Panc1 (cell line): ENCODE results near the gene FBXL15. TPM values are rescaled to one million over a fixed set of nuclear protein-coding genes. Genes with fewer than 3 reads are reported as not detected.

Experiments
- ATAC-seq: fragments of 200-7000 bp; cut with Tn5 transposase; 2 replicates; pipeline ENCODE4 v1.9.1; 2020; ENCODE audit warnings: mild to moderate bottlenecking, moderate library complexity
- BruUV-seq: library from RNA; stranded (reverse); fragments of 400-500 nt; replicated peaks from 2 replicates; lab custom pipeline; 2021; lab: Mats Ljungman, UMichigan
- CTCF ChIA-PET: fragments of 300-600 bp; sonication (Branson Sonifier 250); formaldehyde crosslinking; loops from one replicate; lab custom pipeline; 2022; ENCODE audit warnings: antibody characterized with exemption; lab: Charles Lee
- POLR2A ChIA-PET: fragments of 300-600 bp; sonication (Branson Sonifier 250); formaldehyde crosslinking; loops from one replicate; lab custom pipeline; 2022; ENCODE audit warnings: antibody characterized with exemption; lab: Charles Lee
- DNase-seq: peaks from one replicate; pipeline ENCODE4 v3.0.0-alpha.2; 2010; ENCODE audit warnings: low read depth, low spot score
- H3K27ac ChIP-seq: 2 replicates; pipeline ENCODE4 v1.5.1; 2011; ENCODE audit warnings: mild to moderate bottlenecking, low read length, inconsistent platforms
- H3K27me3 ChIP-seq: fragments of 200-500 bp; sonication (Bioruptor generic); 2 replicates; pipeline ENCODE4 v1.6.0; 2014; ENCODE audit warnings: low read length, inconsistent platforms; ENCODE audit not compliant: control insufficient read depth, insufficient read depth
- H3K36me3 ChIP-seq: fragments of 200-500 bp; sonication (Bioruptor generic); 2 replicates; pipeline ENCODE4 v1.5.1; 2014; ENCODE audit warnings: inconsistent platforms, mild to moderate bottlenecking, low read length, moderate library complexity; ENCODE audit not compliant: control insufficient read depth, insufficient read depth
- H3K4me1 ChIP-seq: 2 replicates; pipeline ENCODE4 v1.5.1; 2011; ENCODE audit warnings: inconsistent platforms, mild to moderate bottlenecking, low read length, moderate library complexity; ENCODE audit not compliant: control insufficient read depth, insufficient read depth
- H3K4me3 ChIP-seq, 2 experiments: 2 replicates each; pipeline ENCODE4 v1.5.1; 2011 to 2012; ENCODE audit warnings: low read depth in 2 of 2, low read length in 2 of 2, mild to moderate bottlenecking in 2 of 2, inconsistent platforms in 1 of 2, moderate library complexity in 1 of 2
- H3K9me3 ChIP-seq: fragments of 200-500 bp; sonication (Bioruptor generic); 2 replicates; pipeline ENCODE4 v1.5.1; 2014; ENCODE audit warnings: low read depth, mild to moderate bottlenecking, inconsistent platforms, low read length, moderate library complexity; ENCODE audit not compliant: control insufficient read depth, insufficient read depth
- POLR2AphosphoS5 ChIP-seq: IDR thresholded peaks from 2 replicates; pipeline ENCODE4 v1.6.1; 2012; ENCODE audit warnings: mild to moderate bottlenecking, low read depth, low read length, moderate library complexity
- SIN3A ChIP-seq: IDR thresholded peaks from 2 replicates; pipeline ENCODE4 v1.6.1; 2012; ENCODE audit warnings: low read depth, mild to moderate bottlenecking, low read length, moderate library complexity, borderline replicate concordance; ENCODE audit not compliant: insufficient read depth
- TCF7L2 ChIP-seq: IDR thresholded peaks from 2 replicates; pipeline ENCODE4 v1.6.1; 2011; ENCODE audit warnings: mild to moderate bottlenecking, low read depth, low read length, inconsistent platforms
- in situ Hi-C: cut with HindIII; loops from 2 replicates; pipeline ENCODE4 v1.10.0; 2016; ENCODE audit warnings: low sequenced_read_pairs, low pct_unique_long_range_greater_than_20kb
- intact Hi-C: fragments of 100-400 bp; cut with micrococcal nuclease; formaldehyde crosslinking; loops from one replicate; pipeline ENCODE4 v1.10.0; 2022; ENCODE audit not compliant: unreplicated experiment
- total RNA-seq: library from RNA; stranded (reverse); gene quantifications from one replicate; pipeline ENCODE4 v1.2.1, GENCODE V29; 2021; ENCODE audit not compliant: unreplicated experiment
- TF ChIP-seq, protein P1 (sequence below): fragments of 450-650 bp; IDR thresholded peaks from 2 replicates; pipeline ENCODE4 v1.5.1; 2017; ENCODE audit warnings: mild to moderate bottlenecking
- TF ChIP-seq, protein P2 (sequence below), 2 experiments: IDR thresholded peaks; 2 replicates each; pipeline ENCODE4 v1.6.1; 2011 to 2012; ENCODE audit warnings: low read depth in 2 of 2, control low read depth in 1 of 2, low read length in 1 of 2, mild to moderate bottlenecking in 1 of 2, moderate library complexity in 1 of 2; ENCODE audit not compliant: insufficient read depth in 1 of 2

Gene FBXL15
- total RNA-seq, 1 experiment from 2014 or later: 7.9 TPM

DNA sequence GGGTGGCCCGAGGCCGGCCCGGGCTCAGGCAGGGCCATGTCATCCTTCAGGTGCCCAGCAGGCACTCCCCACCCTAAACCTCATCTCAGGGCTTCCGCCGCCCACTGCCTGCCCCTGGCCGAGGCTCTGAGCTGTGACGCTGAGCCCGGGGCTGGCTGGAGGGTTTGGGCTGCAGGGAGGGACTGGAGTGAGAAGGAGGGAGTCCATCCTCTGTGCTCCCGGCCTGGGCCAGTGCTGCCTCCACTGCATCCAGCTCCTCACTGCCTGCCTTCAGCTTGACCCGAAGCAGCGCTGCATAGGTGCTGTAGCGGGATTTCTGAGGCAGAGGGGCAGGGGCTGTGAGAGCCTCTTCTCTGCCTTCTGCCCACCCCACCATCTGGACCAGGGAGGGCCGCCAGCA is 17.5 kb upstream of the FBXL15 start:
- H3K9me3 ChIP-seq: no peaks in the 10 kb centered on the region
- ChIA-PET CTCF (interaction anchor here (0.5 to 1.5 kb wide), 9 partner anchors 9 to 181 kb away, joined by 3 to 14 read pairs (median 4); no protein-coding TSS in a partner anchor), POLR2A (interaction anchor here (0.6 kb wide), 1 partner anchor 50 kb away, joined by 3 read pairs; no protein-coding TSS in a partner anchor)
- no peak overlapping the region for H3K4me3 ChIP-seq
- no peaks in the 10 kb centered on the region for H3K27me3 ChIP-seq
- intact Hi-C loops (loop anchor here (5.0 kb wide), 1 partner anchor 176 kb away; the partner anchor contains the start of gene ELOVL3), in situ Hi-C loops (no loop called here)
- H3K27ac ChIP-seq: no peak overlapping the region
- H3K4me1 ChIP-seq: peaks cover 33% of the 10 kb centered on the region
- TF ChIP-seq TCF7L2 (no peak), POLR2AphosphoS5 (no peak), SIN3A (no peak)
- TF ChIP-seq, protein P1, sequence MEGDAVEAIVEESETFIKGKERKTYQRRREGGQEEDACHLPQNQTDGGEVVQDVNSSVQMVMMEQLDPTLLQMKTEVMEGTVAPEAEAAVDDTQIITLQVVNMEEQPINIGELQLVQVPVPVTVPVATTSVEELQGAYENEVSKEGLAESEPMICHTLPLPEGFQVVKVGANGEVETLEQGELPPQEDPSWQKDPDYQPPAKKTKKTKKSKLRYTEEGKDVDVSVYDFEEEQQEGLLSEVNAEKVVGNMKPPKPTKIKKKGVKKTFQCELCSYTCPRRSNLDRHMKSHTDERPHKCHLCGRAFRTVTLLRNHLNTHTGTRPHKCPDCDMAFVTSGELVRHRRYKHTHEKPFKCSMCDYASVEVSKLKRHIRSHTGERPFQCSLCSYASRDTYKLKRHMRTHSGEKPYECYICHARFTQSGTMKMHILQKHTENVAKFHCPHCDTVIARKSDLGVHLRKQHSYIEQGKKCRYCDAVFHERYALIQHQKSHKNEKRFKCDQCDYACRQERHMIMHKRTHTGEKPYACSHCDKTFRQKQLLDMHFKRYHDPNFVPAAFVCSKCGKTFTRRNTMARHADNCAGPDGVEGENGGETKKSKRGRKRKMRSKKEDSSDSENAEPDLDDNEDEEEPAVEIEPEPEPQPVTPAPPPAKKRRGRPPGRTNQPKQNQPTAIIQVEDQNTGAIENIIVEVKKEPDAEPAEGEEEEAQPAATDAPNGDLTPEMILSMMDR: no peak
- TF ChIP-seq, protein P2, sequence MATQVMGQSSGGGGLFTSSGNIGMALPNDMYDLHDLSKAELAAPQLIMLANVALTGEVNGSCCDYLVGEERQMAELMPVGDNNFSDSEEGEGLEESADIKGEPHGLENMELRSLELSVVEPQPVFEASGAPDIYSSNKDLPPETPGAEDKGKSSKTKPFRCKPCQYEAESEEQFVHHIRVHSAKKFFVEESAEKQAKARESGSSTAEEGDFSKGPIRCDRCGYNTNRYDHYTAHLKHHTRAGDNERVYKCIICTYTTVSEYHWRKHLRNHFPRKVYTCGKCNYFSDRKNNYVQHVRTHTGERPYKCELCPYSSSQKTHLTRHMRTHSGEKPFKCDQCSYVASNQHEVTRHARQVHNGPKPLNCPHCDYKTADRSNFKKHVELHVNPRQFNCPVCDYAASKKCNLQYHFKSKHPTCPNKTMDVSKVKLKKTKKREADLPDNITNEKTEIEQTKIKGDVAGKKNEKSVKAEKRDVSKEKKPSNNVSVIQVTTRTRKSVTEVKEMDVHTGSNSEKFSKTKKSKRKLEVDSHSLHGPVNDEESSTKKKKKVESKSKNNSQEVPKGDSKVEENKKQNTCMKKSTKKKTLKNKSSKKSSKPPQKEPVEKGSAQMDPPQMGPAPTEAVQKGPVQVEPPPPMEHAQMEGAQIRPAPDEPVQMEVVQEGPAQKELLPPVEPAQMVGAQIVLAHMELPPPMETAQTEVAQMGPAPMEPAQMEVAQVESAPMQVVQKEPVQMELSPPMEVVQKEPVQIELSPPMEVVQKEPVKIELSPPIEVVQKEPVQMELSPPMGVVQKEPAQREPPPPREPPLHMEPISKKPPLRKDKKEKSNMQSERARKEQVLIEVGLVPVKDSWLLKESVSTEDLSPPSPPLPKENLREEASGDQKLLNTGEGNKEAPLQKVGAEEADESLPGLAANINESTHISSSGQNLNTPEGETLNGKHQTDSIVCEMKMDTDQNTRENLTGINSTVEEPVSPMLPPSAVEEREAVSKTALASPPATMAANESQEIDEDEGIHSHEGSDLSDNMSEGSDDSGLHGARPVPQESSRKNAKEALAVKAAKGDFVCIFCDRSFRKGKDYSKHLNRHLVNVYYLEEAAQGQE (IDR thresholded peaks at IDR 0.05; ENCODE audit: insufficient read depth in 1 of 2, low read depth in 2 of 2, low read length in 1 of 2): no peak
- peaks cover 2% of the 10 kb centered on the region; the same call in 1 of the 2 replicates for H3K36me3 ChIP-seq
- BruUV-seq: no TSS peak
- ATAC-seq: no peak
- no peak for DNase-seq

- H3K27me3 ChIP-seq: no peaks in the 10 kb centered on the region
- no peak for TF ChIP-seq TCF7L2
- TF ChIP-seq POLR2AphosphoS5: peak; percentile 31; the same call in 1 of the 2 replicates
- H3K4me1 ChIP-seq: peaks cover 27% of the 10 kb centered on the region
- ChIA-PET CTCF (interaction anchor here (0.7 to 1.4 kb wide), 6 partner anchors 8 to 21 kb away, joined by 4 to 14 read pairs (median 6); partner anchors contain the start of gene FBXL15), POLR2A (no interaction called here)
- H3K4me3 ChIP-seq: no peak overlapping the region
- intact Hi-C loops: loop anchor here (5.0 kb wide), 1 partner anchor 177 kb away; the partner anchor contains the start of gene ELOVL3
- BruUV-seq: no TSS peak
- no peaks in the 10 kb centered on the region for H3K9me3 ChIP-seq
- no peak for DNase-seq
- no peak overlapping the region for H3K27ac ChIP-seq
- ATAC-seq: no peak
- in situ Hi-C loops: no loop called here
- peaks cover 2% of the 10 kb centered on the region; the same call in 1 of the 2 replicates for H3K36me3 ChIP-seq
Observed at GRCh38 chr10:102404361-102405107, 16.1 kb upstream of the FBXL15 start.
